Stimulated activated CD8-positive, alpha-beta memory T cell treated with anti-CD3 and anti-CD28 coated beads, Interleukin-12 subunit alpha, Interleukin-12 subunit beta, amount 100 ng/mL, for 24 hours (primary cell): Measurements from ENCODE around the gene DOCK10.

ENCODE experiments used
- DNase-seq: peaks from one replicate; pipeline ENCODE4 v3.0.0-alpha.2; 2020; ENCODE audit errors: extremely low read depth

The DOCK10 gene

GRCh38 chr2:224778474-224778877, 263.8 kb downstream of the DOCK10 start:
- DNase-seq, result no peak

- no peak for DNase-seq
Measured at GRCh38 chr2:224777559-224777930, 264.7 kb downstream of the DOCK10 start.

- no peak for DNase-seq
Measured at GRCh38 chr2:224776795-224777558, 265.3 kb downstream of the DOCK10 start.

- no peak for DNase-seq
Measured at GRCh38 chr2:224775647-224776046, 266.6 kb downstream of the DOCK10 start.

- no peak for DNase-seq
Measured at GRCh38 chr2:224774735-224775134, 267.5 kb downstream of the DOCK10 start.

- DNase-seq, result no peak
Measured at GRCh38 chr2:224772494-224772893, 269.8 kb downstream of the DOCK10 start.

- no peak for DNase-seq
Measured at GRCh38 chr2:224769489-224769888, 272.8 kb downstream of the DOCK10 start.

GRCh38 chr2:224764565-224765236, 277.6 kb downstream of the DOCK10 start:
- DNase-seq, result no peak

GRCh38 chr2:224757934-224758548, 284.2 kb downstream of the DOCK10 start:
- DNase-seq, result no peak

- no peak for DNase-seq
Measured at GRCh38 chr2:224753743-224754540, 288.3 kb downstream of the DOCK10 start.

- no peak for DNase-seq
Measured at GRCh38 chr2:224751996-224752698, 290.1 kb downstream of the DOCK10 start.

GRCh38 chr2:224749136-224749535, 293.1 kb downstream of the DOCK10 start:
- no peak for DNase-seq

- DNase-seq, result no peak
Measured at GRCh38 chr2:224747765-224748164, 294.5 kb downstream of the DOCK10 start.

- no peak for DNase-seq
Measured at GRCh38 chr2:224736227-224736626, 306.0 kb downstream of the DOCK10 start.

GRCh38 chr2:224734949-224735348, 307.3 kb downstream of the DOCK10 start:
- no peak for DNase-seq

- no peak for DNase-seq
Measured at GRCh38 chr2:224731665-224732064, 310.6 kb downstream of the DOCK10 start.

GRCh38 chr2:224729435-224729834, 312.8 kb downstream of the DOCK10 start:
- no peak for DNase-seq

GRCh38 chr2:224724331-224724730, 317.9 kb downstream of the DOCK10 start:
- no peak for DNase-seq

- no peak for DNase-seq
Measured at GRCh38 chr2:224723586-224724217, 318.6 kb downstream of the DOCK10 start.

- DNase-seq, result no peak
Measured at GRCh38 chr2:224722770-224723169, 319.5 kb downstream of the DOCK10 start.

- DNase-seq, result no peak
Measured at GRCh38 chr2:224722250-224722649, 320.0 kb downstream of the DOCK10 start.
